GM23338 (cell line): ENCODE measurements around the gene STOX1. TPM values are rescaled to one million over a fixed set of nuclear protein-coding genes. Genes with fewer than 3 reads are reported as not detected.

ENCODE experiments used
- ATAC-seq: fragments of 200-7000 bp; cut with Tn5 transposase; 3 replicates; pipeline ENCODE4 v1.9.1; 2020
- DNase-seq: peaks from one replicate; pipeline ENCODE4 v3.0.0-alpha.2; 2015; ENCODE audit warnings: low spot score
- H2AFZ ChIP-seq: fragments of 200-600 bp; sonication (generic); 2 replicates; pipeline ENCODE4 v1.8.0; 2016; ENCODE audit warnings: antibody characterized with exemption, mild to moderate bottlenecking, moderate library complexity
- H3F3A ChIP-seq: fragments of 200-600 bp; sonication (generic); replicated peaks from 2 replicates; pipeline ENCODE4 v1.8.0; 2017; ENCODE audit warnings: antibody characterized with exemption, mixed run types, low read depth
- H3K27ac ChIP-seq: fragments of 200-600 bp; sonication (generic); 2 replicates; pipeline ENCODE4 v1.6.1; 2016; ENCODE audit warnings: low read depth
- H3K27me3 ChIP-seq: fragments of 200-600 bp; sonication (generic); 2 replicates; pipeline ENCODE4 v1.8.0; 2016; ENCODE audit warnings: mild to moderate bottlenecking, mixed run types, moderate library complexity; ENCODE audit not compliant: insufficient read depth
- H3K36me3 ChIP-seq: fragments of 200-600 bp; sonication (generic); 2 replicates; pipeline ENCODE4 v1.8.0; 2016; ENCODE audit warnings: mild to moderate bottlenecking; ENCODE audit not compliant: insufficient read depth
- H3K4me1 ChIP-seq: fragments of 200-600 bp; sonication (generic); 2 replicates; pipeline ENCODE4 v1.8.0; 2016; ENCODE audit warnings: mild to moderate bottlenecking, moderate library complexity; ENCODE audit not compliant: insufficient read depth
- H3K4me2 ChIP-seq: fragments of 200-600 bp; sonication (generic); 2 replicates; pipeline ENCODE4 v1.7.1; 2017; ENCODE audit warnings: mixed run types
- H3K4me3 ChIP-seq: fragments of 200-600 bp; sonication (generic); 2 replicates; pipeline ENCODE4 v1.6.1; 2016; ENCODE audit warnings: mixed run types
- H3K79me2 ChIP-seq: fragments of 200-600 bp; sonication (generic); replicated peaks from 2 replicates; pipeline ENCODE4 v1.8.0; 2017; ENCODE audit warnings: mild to moderate bottlenecking; ENCODE audit not compliant: insufficient read depth
- H3K9me2 ChIP-seq: fragments of 200-600 bp; sonication (generic); 2 replicates; pipeline ENCODE4 v1.8.0; 2017; ENCODE audit not compliant: insufficient read depth
- H4K20me1 ChIP-seq: fragments of 200-600 bp; sonication (generic); replicated peaks from 2 replicates; pipeline ENCODE4 v1.8.0; 2017; ENCODE audit warnings: mild to moderate bottlenecking; ENCODE audit not compliant: insufficient read depth
- H3K27ac Mint-ChIP-seq: 2 replicates; pipeline ENCODE4 v1.8.0; 2020; ENCODE audit warnings: inconsistent platforms, mild to moderate bottlenecking, moderate library complexity, mixed read lengths
- H3K27me3 Mint-ChIP-seq: 3 replicates; pipeline ENCODE4 v1.8.0; 2022; ENCODE audit warnings: low read depth, mild to moderate bottlenecking, moderate library complexity, mixed read lengths, inconsistent platforms; ENCODE audit not compliant: insufficient read depth, poor library complexity
- H3K36me3 Mint-ChIP-seq: 3 replicates; pipeline ENCODE4 v1.8.0; 2021; ENCODE audit warnings: low read depth, mild to moderate bottlenecking, inconsistent platforms, moderate library complexity, mixed read lengths
- H3K4me1 Mint-ChIP-seq: 3 replicates; pipeline ENCODE4 v1.8.0; 2020; ENCODE audit warnings: mild to moderate bottlenecking, inconsistent platforms, mixed read lengths
- H3K4me3 Mint-ChIP-seq: 3 replicates; pipeline ENCODE4 v1.8.0; 2021; ENCODE audit warnings: moderate library complexity, mild to moderate bottlenecking, inconsistent platforms, mixed read lengths
- H3K9me3 Mint-ChIP-seq: 3 replicates; pipeline ENCODE4 v1.8.0; 2020; ENCODE audit warnings: moderate library complexity, mild to moderate bottlenecking, inconsistent platforms, mixed read lengths
- CREB1 ChIP-seq: fragments of 250-450 bp; sonication (Bioruptor Pico); IDR thresholded peaks from 2 replicates; pipeline ENCODE4 v1.5.0; 2020; ENCODE audit warnings: low read depth, mild to moderate bottlenecking, moderate library complexity
- CTCF ChIP-seq, 2 experiments: fragments of 200-600 bp in 1 of 2; sonication (generic) in 1 of 2; conservative IDR thresholded peaks; 2 replicates each; pipeline versions ENCODE4 v1.5.1 to v1.6.1; 2016 to 2017; ENCODE audit warnings: antibody characterized with exemption in 2 of 2, low read depth in 2 of 2, mild to moderate bottlenecking in 2 of 2, moderate library complexity in 1 of 2
- ETS1 ChIP-seq: IDR thresholded peaks from 2 replicates; pipeline ENCODE4 v1.6.1; 2016; ENCODE audit warnings: antibody characterized with exemption
- EZH2 ChIP-seq: fragments of 200-600 bp; sonication (generic); IDR thresholded peaks from one replicate; pipeline ENCODE4 v1.8.0; 2017; ENCODE audit warnings: antibody characterized with exemption, mild to moderate bottlenecking, low read depth; ENCODE audit not compliant: unreplicated experiment
- EZH2phosphoT487 ChIP-seq: fragments of 200-600 bp; sonication (generic); IDR thresholded peaks from one replicate; pipeline ENCODE4 v1.8.1; 2018; ENCODE audit warnings: antibody characterized with exemption; ENCODE audit not compliant: unreplicated experiment
- JUNB ChIP-seq: IDR thresholded peaks from one replicate; pipeline ENCODE4 v1.6.1; 2016; ENCODE audit warnings: antibody characterized with exemption; ENCODE audit not compliant: unreplicated experiment
- NANOG ChIP-seq: IDR thresholded peaks from 2 replicates; pipeline ENCODE4 v1.6.1; 2016; ENCODE audit warnings: antibody characterized with exemption, borderline replicate concordance
- POLR2AphosphoS5 ChIP-seq: IDR thresholded peaks from 2 replicates; pipeline ENCODE4 v1.6.1; 2016; ENCODE audit warnings: antibody characterized with exemption, low read depth
- REST ChIP-seq: IDR thresholded peaks from one replicate; pipeline ENCODE4 v1.6.1; 2018; ENCODE audit warnings: antibody characterized with exemption; ENCODE audit not compliant: unreplicated experiment
- STAT1 ChIP-seq: IDR thresholded peaks from one replicate; pipeline ENCODE4 v1.6.1; 2016; ENCODE audit warnings: antibody characterized with exemption; ENCODE audit not compliant: unreplicated experiment
- ZNF114 ChIP-seq: fragments of 250-450 bp; sonication (Bioruptor Pico); IDR thresholded peaks from 2 replicates; pipeline ENCODE4 v1.5.0; 2020; ENCODE audit warnings: mild to moderate bottlenecking, moderate library complexity
- ZNF331 ChIP-seq: fragments of 250-450 bp; sonication (Bioruptor Pico); IDR thresholded peaks from 2 replicates; pipeline ENCODE4 v1.5.0; 2020; ENCODE audit warnings: low read depth, mild to moderate bottlenecking, moderate library complexity
- ZNF462 ChIP-seq: fragments of 250-450 bp; sonication (Bioruptor Pico); IDR thresholded peaks from 2 replicates; pipeline ENCODE4 v1.5.0; 2020; ENCODE audit warnings: mild to moderate bottlenecking, moderate library complexity
- polyA plus RNA-seq: library from polyadenylated mRNA; unstranded; fragments of >200 nt; fragmentation: Nextera tagmentation; extraction: Ambion mirVana; gene quantifications from 2 replicates; pipeline ENCODE4 v1.2.1, GENCODE V29; 2016
- total RNA-seq: library from RNA; depleted of rRNA; stranded (reverse); fragments of >200 nt; shearing (Covaris generic); gene quantifications from 2 replicates; pipeline ENCODE4 v1.2.3, GENCODE V29; 2014

The STOX1 gene
- total and polyA plus RNA-seq, 2 experiments from 2014 or later, result 1.6 to 2.2 TPM

- peaks cover 8% of the 10 kb centered on the region for H3K27me3 Mint-ChIP-seq
- H3K4me1 Mint-ChIP-seq, result no peaks in the 10 kb centered on the region
- Histone ChIP-seq H3K36me3 (no peaks in the 10 kb centered on the region), H3K27ac (no peak overlapping the region), H4K20me1 (peaks cover 4% of the 10 kb centered on the region; the same call in 1 of the 2 replicates), H3K4me3 (no peak overlapping the region), H3K9me2 (no peaks in the 10 kb centered on the region), H3K4me1 (no peaks in the 10 kb centered on the region), H3K4me2 (no peak overlapping the region), H3F3A (no peaks in the 10 kb centered on the region), H3K79me2 (peaks cover 7% of the 10 kb centered on the region; the same call in 1 of the 2 replicates), H2AFZ (no peak overlapping the region), H3K27me3 (no peaks in the 10 kb centered on the region)
- H3K36me3 Mint-ChIP-seq, result peaks cover 25% of the 10 kb centered on the region
- TF ChIP-seq NANOG (no peak), ETS1 (no peak), EZH2 (no peak), ZNF114 (CRISPR knock-in tag) (no peak), POLR2AphosphoS5 (no peak), JUNB (no peak), CTCF (conservative IDR thresholded peaks at IDR 0.05; ENCODE audit: low read depth in 2 of 2) (no peak), ZNF331 (CRISPR knock-in tag) (no peak), REST (no peak), EZH2phosphoT487 (no peak), STAT1 (no peak), ZNF462 (CRISPR knock-in tag) (no peak), CREB1 (no peak)
- H3K4me3 Mint-ChIP-seq, result no peak overlapping the region; the same call in 2 of the 3 replicates
- ATAC-seq (no peak), DNase-seq (no peak)
- H3K27ac Mint-ChIP-seq, result no peak overlapping the region
- H3K9me3 Mint-ChIP-seq, result no peaks in the 10 kb centered on the region
These were observed 98.2 kb downstream of the STOX1 start for GRCh38 chr10:68925489-68925888.
